Panc1 (cell line): Measurements from ENCODE around the gene KRTAP5-2. TPM values are rescaled to one million over a fixed set of nuclear protein-coding genes. Genes with fewer than 3 reads are reported as not detected.

Experiments used
- ATAC-seq: fragments of 200-7000 bp; cut with Tn5 transposase; 2 replicates; pipeline ENCODE4 v1.9.1; 2020; ENCODE audit warnings: mild to moderate bottlenecking, moderate library complexity
- BruUV-seq: library from RNA; stranded (reverse); fragments of 400-500 nt; replicated peaks from 2 replicates; lab custom pipeline; 2021; lab: Mats Ljungman, UMichigan
- CTCF ChIA-PET: fragments of 300-600 bp; sonication (Branson Sonifier 250); formaldehyde crosslinking; loops from one replicate; lab custom pipeline; 2022; ENCODE audit warnings: antibody characterized with exemption; lab: Charles Lee
- POLR2A ChIA-PET: fragments of 300-600 bp; sonication (Branson Sonifier 250); formaldehyde crosslinking; loops from one replicate; lab custom pipeline; 2022; ENCODE audit warnings: antibody characterized with exemption; lab: Charles Lee
- DNase-seq: peaks from one replicate; pipeline ENCODE4 v3.0.0-alpha.2; 2010; ENCODE audit warnings: low read depth, low spot score
- H3K27ac ChIP-seq: 2 replicates; pipeline ENCODE4 v1.5.1; 2011; ENCODE audit warnings: mild to moderate bottlenecking, low read length, inconsistent platforms
- H3K27me3 ChIP-seq: fragments of 200-500 bp; sonication (Bioruptor generic); 2 replicates; pipeline ENCODE4 v1.6.0; 2014; ENCODE audit warnings: low read length, inconsistent platforms; ENCODE audit not compliant: control insufficient read depth, insufficient read depth
- H3K36me3 ChIP-seq: fragments of 200-500 bp; sonication (Bioruptor generic); 2 replicates; pipeline ENCODE4 v1.5.1; 2014; ENCODE audit warnings: inconsistent platforms, mild to moderate bottlenecking, low read length, moderate library complexity; ENCODE audit not compliant: control insufficient read depth, insufficient read depth
- H3K4me1 ChIP-seq: 2 replicates; pipeline ENCODE4 v1.5.1; 2011; ENCODE audit warnings: inconsistent platforms, mild to moderate bottlenecking, low read length, moderate library complexity; ENCODE audit not compliant: control insufficient read depth, insufficient read depth
- H3K4me3 ChIP-seq, 2 experiments: 2 replicates each; pipeline ENCODE4 v1.5.1; 2011 to 2012; ENCODE audit warnings: low read depth in 2 of 2, low read length in 2 of 2, mild to moderate bottlenecking in 2 of 2, inconsistent platforms in 1 of 2, moderate library complexity in 1 of 2
- H3K9me3 ChIP-seq: fragments of 200-500 bp; sonication (Bioruptor generic); 2 replicates; pipeline ENCODE4 v1.5.1; 2014; ENCODE audit warnings: low read depth, mild to moderate bottlenecking, inconsistent platforms, low read length, moderate library complexity; ENCODE audit not compliant: control insufficient read depth, insufficient read depth
- CTCF ChIP-seq: fragments of 450-650 bp; IDR thresholded peaks from 2 replicates; pipeline ENCODE4 v1.5.1; 2017; ENCODE audit warnings: mild to moderate bottlenecking
- POLR2AphosphoS5 ChIP-seq: IDR thresholded peaks from 2 replicates; pipeline ENCODE4 v1.6.1; 2012; ENCODE audit warnings: mild to moderate bottlenecking, low read depth, low read length, moderate library complexity
- REST ChIP-seq, 2 experiments: IDR thresholded peaks; 2 replicates each; pipeline ENCODE4 v1.6.1; 2011 to 2012; ENCODE audit warnings: low read depth in 2 of 2, control low read depth in 1 of 2, low read length in 1 of 2, mild to moderate bottlenecking in 1 of 2, moderate library complexity in 1 of 2; ENCODE audit not compliant: insufficient read depth in 1 of 2
- SIN3A ChIP-seq: IDR thresholded peaks from 2 replicates; pipeline ENCODE4 v1.6.1; 2012; ENCODE audit warnings: low read depth, mild to moderate bottlenecking, low read length, moderate library complexity, borderline replicate concordance; ENCODE audit not compliant: insufficient read depth
- TCF7L2 ChIP-seq: IDR thresholded peaks from 2 replicates; pipeline ENCODE4 v1.6.1; 2011; ENCODE audit warnings: mild to moderate bottlenecking, low read depth, low read length, inconsistent platforms
- in situ Hi-C: cut with HindIII; loops from 2 replicates; pipeline ENCODE4 v1.10.0; 2016; ENCODE audit warnings: low sequenced_read_pairs, low pct_unique_long_range_greater_than_20kb
- intact Hi-C: fragments of 100-400 bp; cut with micrococcal nuclease; formaldehyde crosslinking; loops from one replicate; pipeline ENCODE4 v1.10.0; 2022; ENCODE audit not compliant: unreplicated experiment
- total RNA-seq: library from RNA; stranded (reverse); gene quantifications from one replicate; pipeline ENCODE4 v1.2.1, GENCODE V29; 2021; ENCODE audit not compliant: unreplicated experiment

The KRTAP5-2 gene
- total RNA-seq, 1 experiment from 2014 or later = not detected

- no peak for TF ChIP-seq CTCF
- TF ChIP-seq POLR2AphosphoS5 = no peak
- no peak for TF ChIP-seq TCF7L2
- TF ChIP-seq SIN3A = no peak
- TF ChIP-seq REST (IDR thresholded peaks at IDR 0.05; ENCODE audit: insufficient read depth in 1 of 2, low read depth in 2 of 2, low read length in 1 of 2) = no peak
- H3K27me3 ChIP-seq = no peaks in the 10 kb centered on the region; the same call in 1 of the 2 replicates
- no TSS peak for BruUV-seq
- no peaks in the 10 kb centered on the region for H3K36me3 ChIP-seq
- POLR2A ChIA-PET = interaction anchor here (0.5 to 0.6 kb wide), 4 partner anchors 10 to 357 kb away, joined by 3 to 6 read pairs (median 4); partner anchors contain the start of gene KRTAP5-1
- H3K4me3 ChIP-seq = no peak overlapping the region
- in situ Hi-C loops (no loop called here), intact Hi-C loops (loop anchor here (1.0 kb wide), 1 partner anchor 29 kb away; no protein-coding TSS in a partner anchor)
- CTCF ChIA-PET = interaction anchor here (0.6 to 3.2 kb wide), 15 partner anchors 15 to 312 kb away, joined by 3 to 95 read pairs (median 6); no protein-coding TSS in a partner anchor
- DNase-seq (no peak), ATAC-seq (no peak)
- peaks cover 21% of the 10 kb centered on the region for H3K4me1 ChIP-seq
- H3K27ac ChIP-seq = no peak overlapping the region
- peaks cover 4% of the 10 kb centered on the region; the same call in 1 of the 2 replicates for H3K9me3 ChIP-seq
Measured at GRCh38 chr11:1574933-1575242, 23.2 kb downstream of the KRTAP5-2 start.

DNA sequence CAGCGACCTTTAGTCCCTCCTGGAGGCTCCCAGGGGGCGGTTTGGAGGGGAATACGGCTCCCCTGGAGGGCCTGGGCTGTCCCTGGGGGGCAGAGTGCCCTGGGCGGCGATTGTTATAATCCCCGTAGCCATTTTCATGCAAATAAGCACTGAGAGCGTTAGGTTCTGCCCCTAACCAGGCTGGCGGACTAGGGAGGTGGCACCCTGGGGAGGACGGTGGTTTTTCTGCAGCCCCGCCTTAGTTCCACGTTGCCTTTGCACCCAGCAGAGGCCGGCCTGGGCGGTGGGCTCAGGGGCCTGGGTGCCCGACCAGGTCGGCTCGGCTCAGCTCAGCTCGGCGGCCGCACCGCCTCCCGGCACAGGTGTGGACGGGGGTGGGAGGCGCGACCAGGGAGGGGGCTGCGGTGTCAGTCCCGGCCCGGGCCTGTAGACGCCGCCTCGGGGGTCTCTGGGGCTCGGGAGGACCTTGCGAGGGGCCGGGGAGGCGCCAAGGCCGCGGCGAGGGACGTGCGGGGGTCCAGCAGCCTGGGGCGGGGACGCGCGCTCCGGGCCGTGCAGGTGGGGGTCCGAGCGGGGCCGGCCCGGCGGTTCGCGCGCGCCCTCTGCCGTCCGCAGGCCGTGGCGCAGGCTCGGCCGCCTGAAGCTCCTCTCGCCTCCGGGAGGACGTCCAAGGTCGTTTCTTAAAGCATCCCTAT, 23.7 kb downstream of the KRTAP5-2 start:
- Histone ChIP-seq H3K36me3 (no peaks in the 10 kb centered on the region), H3K27me3 (no peaks in the 10 kb centered on the region; the same call in 1 of the 2 replicates), H3K4me3 (peak overlapping the region; percentile 41 to 59), H3K27ac (no peak overlapping the region), H3K4me1 (peaks cover 21% of the 10 kb centered on the region), H3K9me3 (peaks cover 4% of the 10 kb centered on the region; the same call in 1 of the 2 replicates)
- CTCF ChIA-PET = interaction anchor here (0.6 to 3.2 kb wide), 20 partner anchors 8 to 312 kb away, joined by 3 to 95 read pairs (median 4); no protein-coding TSS in a partner anchor
- in situ Hi-C loops (no loop called here), intact Hi-C loops (no loop called here)
- BruUV-seq = no TSS peak
- POLR2A ChIA-PET = interaction anchor here (0.5 to 0.6 kb wide), 4 partner anchors 10 to 357 kb away, joined by 3 to 6 read pairs (median 4); partner anchors contain the start of gene KRTAP5-1
- ATAC-seq (peak; percentile 75), DNase-seq (no peak)
- TF ChIP-seq TCF7L2 (no peak), POLR2AphosphoS5 (no peak), SIN3A (no peak), REST (IDR thresholded peaks at IDR 0.05; ENCODE audit: insufficient read depth in 1 of 2, low read depth in 2 of 2, low read length in 1 of 2) (no peak), CTCF (peak; percentile 100)
